AG04449 (cell line): ENCODE data around the gene PSMA5.

ENCODE experiments used
- CTCF ChIA-PET: fragments of 350-600 bp; formaldehyde crosslinking; extraction: SDS; loops from one replicate; lab custom pipeline; 2021; ENCODE audit warnings: antibody characterized with exemption; lab: Yijun Ruan, JAX
- POLR2A ChIA-PET: fragments of 400-600, 350-600 bp; formaldehyde crosslinking; extraction: SDS; loops from one replicate; lab custom pipeline; 2020; ENCODE audit warnings: antibody characterized with exemption, inconsistent platforms; lab: Yijun Ruan, JAX
- DNase-seq: peaks from one replicate; pipeline ENCODE4 v3.0.0-alpha.2; 2010; ENCODE audit warnings: low read depth, low spot score
- H3K4me3 ChIP-seq: 2 replicates; pipeline ENCODE4 v1.5.1; 2011; ENCODE audit warnings: low read depth, mild to moderate bottlenecking, control low read depth, low read length
- TF ChIP-seq, protein P1 (sequence below): IDR thresholded peaks from one replicate; pipeline ENCODE4 v1.5.1; 2011; ENCODE audit warnings: mild to moderate bottlenecking, moderate library complexity, low read length, control low read depth, inconsistent platforms; ENCODE audit not compliant: insufficient read depth; ENCODE audit errors: missing control alignments

The PSMA5 gene

DNA sequence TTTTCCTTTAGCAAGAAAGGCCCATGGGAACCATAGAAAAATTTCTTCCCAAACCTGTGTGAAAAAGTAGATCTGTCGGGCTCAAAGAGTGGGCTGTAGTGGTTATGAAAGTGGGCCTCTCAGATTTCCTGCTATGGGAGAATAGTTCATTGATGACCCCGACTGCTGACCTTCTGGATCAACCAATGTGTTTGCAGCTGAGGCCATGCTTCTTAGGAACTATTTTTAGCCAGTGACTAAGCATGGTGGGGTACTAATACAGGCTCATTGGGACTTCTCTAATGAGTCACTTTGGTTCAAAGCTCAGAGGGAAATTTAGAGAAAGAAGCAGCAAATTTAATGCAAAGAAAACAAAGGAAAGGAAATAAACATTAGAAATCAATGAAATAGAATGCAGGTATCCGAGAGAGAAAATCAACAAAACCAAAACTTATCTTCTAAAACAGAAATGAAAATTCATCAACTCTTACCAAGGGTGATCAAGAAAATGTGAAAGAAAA is 12.6 kb upstream of the PSMA5 start:
- CTCF ChIA-PET: interaction anchor here (1.5 kb wide), 2 partner anchors 53 to 93 kb away, joined by 4 to 9 read pairs; no protein-coding TSS in a partner anchor
- no peak overlapping the region for H3K4me3 ChIP-seq
- peak; percentile 83 for DNase-seq
- POLR2A ChIA-PET: interaction anchor here (0.6 to 0.8 kb wide), 2 partner anchors 198 to 363 kb away, joined by 3 read pairs; partner anchors contain the start of gene TAF13
- TF ChIP-seq, protein P1, sequence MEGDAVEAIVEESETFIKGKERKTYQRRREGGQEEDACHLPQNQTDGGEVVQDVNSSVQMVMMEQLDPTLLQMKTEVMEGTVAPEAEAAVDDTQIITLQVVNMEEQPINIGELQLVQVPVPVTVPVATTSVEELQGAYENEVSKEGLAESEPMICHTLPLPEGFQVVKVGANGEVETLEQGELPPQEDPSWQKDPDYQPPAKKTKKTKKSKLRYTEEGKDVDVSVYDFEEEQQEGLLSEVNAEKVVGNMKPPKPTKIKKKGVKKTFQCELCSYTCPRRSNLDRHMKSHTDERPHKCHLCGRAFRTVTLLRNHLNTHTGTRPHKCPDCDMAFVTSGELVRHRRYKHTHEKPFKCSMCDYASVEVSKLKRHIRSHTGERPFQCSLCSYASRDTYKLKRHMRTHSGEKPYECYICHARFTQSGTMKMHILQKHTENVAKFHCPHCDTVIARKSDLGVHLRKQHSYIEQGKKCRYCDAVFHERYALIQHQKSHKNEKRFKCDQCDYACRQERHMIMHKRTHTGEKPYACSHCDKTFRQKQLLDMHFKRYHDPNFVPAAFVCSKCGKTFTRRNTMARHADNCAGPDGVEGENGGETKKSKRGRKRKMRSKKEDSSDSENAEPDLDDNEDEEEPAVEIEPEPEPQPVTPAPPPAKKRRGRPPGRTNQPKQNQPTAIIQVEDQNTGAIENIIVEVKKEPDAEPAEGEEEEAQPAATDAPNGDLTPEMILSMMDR: no peak

DNA sequence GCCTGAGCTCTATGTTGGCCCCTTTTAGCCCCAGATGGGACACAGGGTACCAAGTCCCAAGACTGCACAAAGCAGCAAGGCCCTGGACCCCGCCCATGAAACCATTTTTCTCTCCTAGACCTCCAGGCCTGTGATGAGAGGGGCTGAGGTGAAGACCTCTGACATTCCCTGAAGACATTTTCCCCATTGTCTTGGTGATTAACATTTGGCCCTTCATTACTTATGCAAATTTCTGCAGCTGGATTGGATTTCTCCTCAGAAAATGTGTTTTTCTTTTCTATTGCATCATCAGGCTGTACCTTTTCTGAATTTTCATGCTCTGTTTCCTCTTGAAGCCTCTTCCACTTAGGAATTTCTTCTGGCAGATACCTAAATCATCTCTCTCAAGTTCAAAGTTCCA is 8.2 kb upstream of the PSMA5 start:
- no peak for DNase-seq
- ChIA-PET CTCF (interaction anchor here (1.2 kb wide), 1 partner anchor 98 kb away, joined by 9 read pairs; no protein-coding TSS in a partner anchor), POLR2A (no interaction called here)
- H3K4me3 ChIP-seq: no peak overlapping the region
- TF ChIP-seq, protein P1: no peak

DNA sequence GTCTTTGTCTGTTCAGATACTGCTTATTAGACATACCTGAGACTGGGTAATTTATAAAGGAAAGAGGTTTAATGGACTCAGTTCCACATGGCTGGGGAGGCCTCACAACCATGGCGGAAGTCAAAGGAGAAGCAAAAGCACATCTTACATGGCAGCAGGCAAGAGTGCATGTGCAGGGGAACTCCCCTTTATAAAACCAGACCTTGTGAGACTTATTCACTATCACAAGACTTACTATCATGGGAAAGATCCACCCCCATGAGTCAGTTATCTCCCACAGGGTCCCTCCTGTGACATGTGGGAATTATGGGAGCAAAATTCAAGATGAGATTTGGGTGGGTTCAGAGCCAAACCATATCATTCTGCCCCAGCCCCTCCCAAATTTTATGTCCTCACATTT is 7.1 kb upstream of the PSMA5 start:
- TF ChIP-seq, protein P1: no peak
- ChIA-PET CTCF (interaction anchor here (0.9 to 1.2 kb wide), 2 partner anchors 99 kb away, joined by 5 to 9 read pairs; no protein-coding TSS in a partner anchor), POLR2A (no interaction called here)
- DNase-seq: no peak
- H3K4me3 ChIP-seq: no peak overlapping the region

DNA sequence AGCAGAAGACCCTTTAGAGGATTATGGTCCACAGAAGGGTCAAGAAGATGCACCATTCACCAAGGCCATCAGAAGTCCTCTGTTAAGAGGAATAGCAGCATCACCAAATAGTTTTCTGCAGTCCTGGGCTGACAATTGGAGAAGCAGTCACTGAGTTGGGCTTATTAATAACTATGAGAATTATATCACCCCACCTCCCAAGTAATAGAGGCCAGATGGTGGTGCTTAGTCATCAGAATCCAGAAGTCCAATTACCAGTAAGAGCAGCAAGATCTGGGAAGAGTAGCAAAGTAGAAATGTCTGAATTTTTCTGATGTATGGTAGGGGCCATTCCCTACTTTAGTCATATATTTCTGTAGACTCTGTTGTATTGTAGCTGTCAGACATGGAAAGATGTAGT is 6.1 kb upstream of the PSMA5 start:
- H3K4me3 ChIP-seq: no peak overlapping the region
- peak; percentile 37 for DNase-seq
- TF ChIP-seq, protein P1: no peak
- POLR2A ChIA-PET: no interaction called here
- CTCF ChIA-PET: interaction anchor here (0.9 to 9.3 kb wide), 3 partner anchors 59 to 100 kb away, joined by 5 to 86 read pairs (median 6); partner anchors contain the start of gene CYB561D1

- H3K4me3 ChIP-seq: peak overlapping the region; percentile 92
- TF ChIP-seq, protein P1: no peak
- ChIA-PET POLR2A (interaction anchor here (2.0 kb wide), 1 partner anchor 12 kb away, joined by 7 read pairs; no protein-coding TSS in a partner anchor), CTCF (interaction anchor here (1.3 to 9.3 kb wide), 4 partner anchors 10 to 104 kb away, joined by 4 to 86 read pairs (median 48); partner anchors contain the start of gene CYB561D1)
- DNase-seq: no peak
Measured at GRCh38 chr1:109427171-109427467, 871 bp upstream of the PSMA5 start.

GRCh38 chr1:109425391-109426280 is 612 bp downstream of the PSMA5 start:
- peak overlapping the region; percentile 92 for H3K4me3 ChIP-seq
- TF ChIP-seq, protein P1: no peak
- ChIA-PET POLR2A (interaction anchor here (0.6 to 2.0 kb wide), 2 partner anchors 11 to 223 kb away, joined by 3 to 7 read pairs; no protein-coding TSS in a partner anchor), CTCF (interaction anchor here (0.8 to 9.3 kb wide), 7 partner anchors 23 to 162 kb away, joined by 3 to 86 read pairs (median 5); partner anchors contain the start of gene CYB561D1)
- DNase-seq: no peak
